HG03066 (cell line): ENCODE data around the gene XKR7.

Source experiments
- ATAC-seq: cut with Tn5 transposase; IDR thresholded peaks from one replicate; pipeline ENCODE4 v1.9.1; 2021; ENCODE audit warnings: low read depth; ENCODE audit not compliant: unreplicated experiment

The XKR7 gene

DNA sequence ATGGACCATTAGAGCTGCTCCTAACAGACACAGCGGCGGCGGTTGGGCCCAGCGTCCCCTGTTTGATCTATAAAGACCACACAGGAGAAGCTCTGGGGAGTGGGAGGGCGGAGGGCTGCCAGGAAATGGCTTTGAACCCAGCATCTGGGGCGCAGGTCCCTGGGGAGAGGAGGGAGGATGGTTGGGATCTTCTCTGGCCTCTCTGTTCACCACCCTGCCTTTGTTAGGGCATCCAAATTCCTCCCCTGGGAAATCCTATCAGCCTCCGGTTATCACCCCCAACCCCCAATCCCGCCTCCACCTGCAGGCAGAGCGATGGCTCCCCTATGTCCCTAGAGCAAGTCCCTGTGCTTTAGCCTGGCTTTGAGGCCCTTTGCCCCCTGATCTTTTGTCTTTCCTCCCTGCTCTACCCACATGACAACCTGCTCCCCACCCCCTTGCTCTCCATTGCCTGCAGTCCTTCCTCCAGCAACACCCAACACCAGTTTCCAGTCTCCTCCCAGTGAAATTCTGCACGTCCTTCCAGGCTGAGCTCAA, 7.1 kb downstream of the XKR7 start:
- ATAC-seq = no peak

DNA sequence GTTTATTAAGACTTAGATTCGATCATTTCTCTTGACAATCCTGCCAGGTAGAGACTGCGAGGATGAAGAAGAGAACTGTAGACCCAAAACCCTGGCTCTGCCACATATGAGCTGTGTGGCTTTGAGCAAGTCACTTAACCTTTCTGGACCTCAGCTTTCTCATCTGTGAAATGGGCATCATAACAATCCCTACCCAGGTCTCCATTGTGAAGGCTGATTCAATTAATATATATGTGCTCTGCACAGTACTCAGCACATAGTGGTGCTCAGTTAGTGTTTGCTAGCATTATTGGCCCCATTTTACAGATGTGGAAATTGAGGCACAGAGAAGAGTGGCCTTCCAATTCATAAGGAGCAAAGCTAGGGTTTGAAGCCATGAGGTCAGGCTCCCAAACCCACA, 7.9 kb downstream of the XKR7 start:
- ATAC-seq = no peak

DNA sequence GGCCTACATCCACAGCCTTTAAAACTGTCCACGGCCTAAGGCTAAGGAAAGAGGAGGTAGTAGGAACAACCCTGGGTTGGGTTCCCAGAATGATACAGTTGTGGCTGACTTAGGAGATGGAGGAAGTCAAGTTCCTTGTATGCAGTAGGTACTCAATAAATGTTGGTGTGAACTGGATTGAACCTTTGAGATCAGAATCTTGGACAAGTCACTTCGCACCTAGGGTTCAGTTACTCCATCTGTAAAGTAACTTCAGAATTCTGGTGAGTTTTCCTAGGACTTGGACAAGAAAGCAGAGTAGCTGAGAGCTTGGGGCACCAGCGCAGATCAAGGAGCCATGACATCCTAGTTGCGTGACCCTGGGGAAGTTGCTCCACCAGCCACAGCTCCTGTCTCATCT, 9.1 kb downstream of the XKR7 start:
- no peak for ATAC-seq

DNA sequence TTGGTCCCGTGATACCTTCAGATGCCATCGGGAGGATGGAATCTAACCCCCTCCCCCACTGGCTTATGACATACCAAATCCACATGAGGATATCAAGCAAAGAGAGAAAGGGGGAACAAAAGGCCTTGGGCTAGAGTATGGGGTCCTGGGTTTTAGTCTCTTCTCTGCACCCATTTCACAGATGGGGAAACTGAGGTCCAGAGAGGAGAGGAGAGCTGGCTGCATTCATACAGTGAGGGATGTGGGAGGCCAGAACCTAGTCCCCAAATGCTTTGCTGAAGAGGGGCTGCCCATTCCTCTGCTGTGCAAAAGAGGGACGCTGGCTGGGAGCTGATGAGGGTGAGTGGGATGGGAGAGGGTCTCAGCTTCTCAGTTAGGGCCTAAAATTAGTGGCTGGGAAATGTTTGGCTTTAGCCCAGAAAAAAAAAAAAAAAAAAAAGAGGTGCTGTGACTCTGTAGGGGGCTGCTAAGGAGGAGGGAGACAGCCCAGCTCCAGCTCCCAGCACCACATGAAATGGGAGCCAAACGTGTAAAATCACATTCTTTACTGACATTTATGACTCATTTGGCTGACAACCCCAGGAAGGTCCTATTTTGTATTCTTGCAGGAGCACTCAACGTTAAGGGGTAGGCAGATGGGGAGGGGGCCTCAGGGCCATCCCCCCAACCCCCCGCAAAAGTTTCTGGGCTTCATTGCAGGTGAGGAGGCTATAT, 11.9 kb downstream of the XKR7 start:
- ATAC-seq = no peak

DNA sequence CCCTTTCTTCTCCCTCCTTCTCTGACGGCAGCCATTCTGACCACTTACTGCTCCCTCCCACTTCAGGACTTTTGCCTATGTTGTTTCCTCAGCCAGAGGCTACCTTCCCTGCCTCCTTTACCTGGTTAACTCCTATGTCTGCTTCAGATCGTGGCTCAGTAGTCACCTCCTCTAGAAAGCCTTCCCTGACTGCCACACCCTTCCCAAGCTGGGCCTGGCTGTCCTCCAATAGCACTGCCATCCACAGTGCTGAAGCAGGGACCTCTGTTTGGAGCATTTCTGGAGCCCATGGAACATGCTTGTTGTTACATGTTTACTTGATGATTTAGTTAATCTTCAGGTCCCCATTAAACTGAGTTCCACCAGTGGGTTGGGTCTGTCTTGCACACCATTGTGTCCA, 13.8 kb downstream of the XKR7 start:
- ATAC-seq = no peak

DNA sequence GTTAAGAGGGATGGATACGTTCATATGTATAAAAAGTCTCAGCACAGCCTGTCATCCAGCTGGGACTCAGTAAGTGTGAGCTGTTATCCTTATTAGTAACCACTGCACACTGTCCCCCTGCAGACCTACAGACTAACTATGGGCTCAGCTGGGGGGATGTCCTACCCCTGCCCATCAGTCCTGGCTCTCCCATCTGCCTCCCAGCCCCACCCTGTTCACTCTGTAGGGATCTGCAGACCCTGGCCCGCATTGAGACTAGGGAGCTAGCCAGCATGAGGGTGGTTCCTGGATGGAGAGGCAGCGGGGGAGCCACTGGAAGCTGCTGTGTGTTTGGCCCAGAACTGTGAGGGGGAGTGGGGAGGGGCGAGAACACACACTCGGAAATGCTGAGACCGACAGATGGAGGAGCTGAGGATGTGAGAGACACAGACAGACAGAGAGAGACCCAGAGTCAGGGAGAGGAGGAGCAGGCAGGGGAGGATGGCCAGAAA, 17.1 kb downstream of the XKR7 start:
- ATAC-seq = no peak

DNA sequence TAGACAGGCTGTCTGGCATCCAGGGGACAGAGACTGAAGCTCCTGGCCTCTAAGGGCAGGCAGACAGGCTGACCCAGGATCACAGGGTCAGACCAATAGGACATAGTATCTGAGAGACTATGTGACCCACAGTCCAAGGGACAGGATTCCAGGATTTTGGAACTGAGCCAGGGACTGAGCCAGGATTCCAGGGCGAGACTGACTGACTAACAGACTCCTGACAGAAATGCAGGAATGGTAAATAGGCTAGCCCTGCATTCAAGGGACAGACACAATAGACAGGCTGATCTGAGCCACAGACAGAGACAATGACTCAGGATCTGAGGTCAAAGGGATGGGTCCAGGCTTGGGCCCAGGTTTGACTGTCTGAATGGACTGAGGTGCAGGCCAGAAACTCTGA, 19.8 kb downstream of the XKR7 start:
- no peak for ATAC-seq

DNA sequence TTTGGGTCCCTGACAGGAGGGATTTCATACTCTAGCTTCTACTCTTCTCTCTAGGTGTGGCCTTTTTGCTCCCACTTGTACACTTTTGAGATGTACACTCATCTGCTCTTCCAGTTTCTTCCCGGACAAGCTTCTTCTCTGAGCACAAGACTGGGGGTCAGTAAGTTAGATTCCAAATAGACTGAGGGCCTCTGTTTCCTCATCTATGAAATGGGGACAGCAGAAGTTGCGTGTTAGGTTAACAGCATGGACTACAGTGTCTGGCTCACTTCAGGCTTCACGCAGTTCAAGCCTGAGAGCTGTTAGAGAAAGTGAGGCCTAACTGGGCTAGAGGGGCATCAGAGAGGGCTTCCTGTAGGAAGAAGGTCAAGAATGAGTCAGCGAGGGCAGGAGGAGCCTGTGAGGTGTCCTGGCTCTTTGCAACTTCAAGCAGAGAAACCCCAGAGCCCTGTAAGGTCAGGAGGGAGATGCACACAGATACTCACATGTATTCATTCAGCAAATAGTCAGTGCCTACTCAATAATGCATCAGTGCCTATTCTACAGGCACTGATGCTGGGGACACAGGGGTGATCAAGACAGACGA, 20.6 kb downstream of the XKR7 start:
- no peak for ATAC-seq

DNA sequence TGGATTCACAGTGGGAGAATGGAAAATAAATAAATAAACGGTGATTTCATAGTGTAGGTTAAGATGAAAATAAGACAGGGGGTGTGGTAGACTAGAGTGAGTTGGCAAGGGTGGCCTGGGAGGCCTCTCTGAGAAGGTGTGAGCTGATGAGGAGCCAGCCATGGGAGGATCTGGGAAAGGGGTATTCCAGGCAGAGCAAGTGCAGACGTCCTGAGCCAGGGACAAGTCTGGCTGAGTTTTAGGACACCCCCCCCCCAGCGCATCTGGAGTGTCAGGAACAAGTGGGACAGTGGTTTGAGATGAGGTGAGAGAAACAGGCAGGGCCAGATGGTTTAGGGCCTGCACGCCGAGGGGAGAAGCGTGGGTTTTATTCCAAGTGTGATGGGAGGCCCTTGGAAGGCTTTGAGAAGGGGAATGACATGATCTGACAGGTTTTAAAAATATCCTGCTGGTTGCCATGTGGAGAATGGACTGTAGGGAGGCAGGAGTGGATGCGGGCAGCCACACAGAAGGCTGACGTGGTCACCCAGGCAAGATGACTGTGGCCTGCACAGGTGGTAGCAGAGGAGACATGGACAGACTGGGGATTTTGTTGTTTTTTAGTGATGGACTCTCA, 21.2 kb downstream of the XKR7 start:
- no peak for ATAC-seq

DNA sequence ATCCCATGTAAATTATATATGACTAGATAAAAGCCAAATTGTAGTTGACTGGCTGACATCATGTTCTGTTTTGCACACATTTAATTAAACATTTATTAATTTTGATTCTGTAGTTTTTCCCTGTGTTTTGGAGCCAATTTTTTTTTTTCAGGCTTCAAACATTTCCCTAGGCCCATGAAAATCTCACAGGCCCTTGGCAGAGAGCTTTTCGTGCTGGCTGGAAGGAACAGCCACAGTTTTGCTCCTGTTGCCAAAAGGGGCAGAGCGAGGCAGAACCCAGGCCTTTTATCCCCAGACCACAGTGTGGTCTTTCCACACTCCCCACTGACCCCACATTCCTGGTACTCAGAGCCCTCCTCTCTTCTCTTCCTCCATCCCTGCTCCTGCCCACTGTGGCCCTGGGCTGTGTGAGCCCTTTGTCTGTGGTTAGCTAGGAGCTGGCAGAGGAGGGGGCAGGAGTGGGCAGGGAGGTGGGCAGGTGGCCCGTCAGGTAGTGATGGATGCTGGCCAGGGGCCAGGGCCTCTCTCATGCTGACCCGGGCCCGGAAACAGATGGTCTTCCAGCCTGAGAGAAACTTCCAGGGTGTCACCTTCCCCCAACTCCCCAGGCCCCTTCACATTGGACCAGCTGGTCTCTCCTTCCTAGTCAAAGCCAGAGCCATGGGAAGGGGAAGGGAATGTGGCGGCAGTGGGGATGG, 22.8 kb downstream of the XKR7 start:
- ATAC-seq = no peak

DNA sequence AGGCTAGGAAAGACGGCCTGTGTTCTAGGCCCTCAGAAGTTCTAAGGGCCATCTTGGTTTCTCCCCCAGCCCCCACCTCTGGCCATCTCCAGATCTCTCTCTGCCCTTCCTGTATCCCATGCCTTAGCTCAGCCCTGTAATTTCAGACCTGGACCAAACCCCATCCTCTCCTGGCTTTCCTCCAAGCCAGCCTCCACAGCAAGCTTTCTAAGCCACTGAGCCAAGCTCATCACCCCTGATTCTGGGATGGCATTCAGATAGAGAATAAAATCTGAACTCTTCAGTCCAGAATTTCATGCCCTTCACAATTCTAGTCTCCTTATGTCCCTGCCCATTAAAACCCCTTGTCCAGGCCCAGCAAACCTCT, 23.4 kb downstream of the XKR7 start:
- no peak for ATAC-seq

DNA sequence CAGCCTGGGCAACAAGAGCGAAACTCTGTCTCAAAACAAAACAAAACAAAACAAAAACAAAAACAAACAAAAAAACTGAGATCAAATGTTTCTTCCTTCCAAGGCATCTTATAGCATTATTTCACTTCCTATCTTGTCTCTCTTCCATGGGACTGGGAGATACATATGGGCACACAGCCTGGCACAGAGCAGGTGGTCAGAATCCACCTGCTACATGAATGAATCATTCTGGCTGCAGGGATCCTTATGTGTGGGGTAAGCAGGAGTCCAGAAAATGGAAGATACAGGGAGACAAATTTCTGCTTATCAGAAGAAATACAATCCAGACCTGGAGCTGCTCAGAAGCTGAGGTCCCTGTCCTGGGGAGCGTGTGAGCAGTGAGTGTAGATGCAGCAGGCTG, 24.1 kb downstream of the XKR7 start:
- ATAC-seq = no peak

DNA sequence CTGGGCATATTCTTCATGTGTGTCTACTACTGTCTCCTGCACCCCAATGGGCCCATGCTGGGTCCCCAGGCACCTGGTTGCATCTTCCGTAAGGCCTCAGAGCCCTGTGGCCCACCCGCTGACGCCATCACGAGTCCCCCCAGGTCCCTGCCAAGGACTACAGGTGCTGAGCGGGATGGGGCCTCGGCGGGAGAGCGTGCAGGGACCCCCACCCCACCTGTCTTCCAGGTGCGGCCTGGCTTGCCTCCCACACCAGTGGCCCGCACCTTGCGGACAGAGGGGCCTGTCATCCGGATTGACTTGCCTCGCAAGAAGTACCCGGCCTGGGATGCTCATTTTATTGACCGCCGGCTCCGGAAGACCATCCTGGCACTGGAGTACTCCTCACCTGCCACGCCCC, 29.0 kb downstream of the XKR7 start:
- ATAC-seq = no peak

DNA sequence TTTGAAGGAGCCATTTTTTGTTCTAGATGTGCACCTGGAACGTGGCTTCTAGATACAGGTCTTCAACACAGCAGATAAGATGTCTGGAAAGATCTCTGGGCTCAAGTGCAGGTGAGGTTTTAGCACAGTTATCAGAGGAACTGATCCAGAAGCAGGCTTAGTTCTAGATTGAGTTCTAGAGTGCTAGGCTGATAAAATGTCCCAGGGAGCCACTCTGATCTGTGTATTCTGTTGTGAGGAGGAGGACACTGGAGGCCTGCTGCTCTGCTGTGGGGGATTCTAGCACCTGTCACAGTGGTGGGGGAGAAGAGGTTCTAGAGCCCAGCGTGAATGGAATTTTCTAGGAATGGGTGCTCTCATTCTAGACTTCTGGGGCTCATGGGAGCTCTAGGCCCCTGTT, 30.3 kb downstream of the XKR7 start:
- ATAC-seq = no peak

DNA sequence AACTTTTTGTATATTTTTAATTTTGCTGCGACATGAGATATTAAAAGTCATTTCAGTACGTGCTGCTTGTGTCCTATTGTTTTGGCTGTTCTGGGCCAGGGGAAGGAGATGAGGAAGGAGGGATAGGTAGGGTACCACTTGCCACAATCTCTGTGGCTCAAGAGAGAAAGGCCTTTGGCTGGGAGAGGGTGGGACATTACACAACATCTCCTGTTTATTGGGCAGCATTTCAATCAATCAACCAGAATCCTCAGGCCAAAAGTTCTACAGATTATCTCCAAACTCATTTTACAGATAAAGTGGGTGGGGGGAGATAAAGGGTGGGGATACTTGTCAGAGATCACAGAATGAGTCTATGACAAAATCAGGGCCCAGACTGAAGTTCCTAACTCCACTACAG, 35.4 kb downstream of the XKR7 start:
- no peak for ATAC-seq

DNA sequence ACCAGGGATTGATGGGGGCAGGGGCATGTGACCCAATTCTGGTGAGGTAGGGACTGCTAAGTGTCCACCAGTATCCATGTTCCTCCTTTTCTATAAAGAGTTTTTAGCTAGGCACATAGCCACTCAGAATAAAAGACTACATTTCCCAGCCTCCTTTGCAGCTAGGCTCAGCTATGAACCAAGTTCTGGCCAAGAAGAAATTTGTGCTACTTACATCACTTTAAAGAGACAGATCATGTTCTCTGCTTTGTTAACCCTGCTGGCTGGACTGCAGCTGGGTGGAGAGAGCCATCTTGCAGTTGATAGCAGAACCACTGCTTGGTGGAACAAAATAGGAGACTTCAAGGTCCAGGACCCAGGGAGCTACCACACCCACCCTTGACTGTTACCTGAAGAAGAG, 37.0 kb downstream of the XKR7 start:
- no peak for ATAC-seq

DNA sequence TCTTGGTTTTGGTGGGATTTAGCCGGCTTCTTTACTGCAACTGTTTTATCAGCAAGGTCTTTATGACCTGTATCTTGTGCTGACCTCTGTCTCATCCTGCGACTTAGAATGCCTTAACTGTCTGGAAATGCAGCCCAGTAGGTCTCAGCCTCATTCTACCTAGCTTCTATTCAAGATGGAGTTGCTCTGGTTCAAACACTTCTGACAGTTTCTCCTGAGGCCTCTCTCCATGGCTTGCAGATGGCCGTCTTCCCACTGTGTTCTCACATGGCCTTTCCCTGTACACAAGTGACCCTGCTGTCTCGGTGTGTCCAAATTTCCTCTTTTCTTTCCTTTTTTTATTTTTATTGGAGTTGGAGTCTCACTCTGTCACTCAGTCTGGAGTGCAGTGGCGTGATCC, 38.1 kb downstream of the XKR7 start:
- ATAC-seq = no peak

DNA sequence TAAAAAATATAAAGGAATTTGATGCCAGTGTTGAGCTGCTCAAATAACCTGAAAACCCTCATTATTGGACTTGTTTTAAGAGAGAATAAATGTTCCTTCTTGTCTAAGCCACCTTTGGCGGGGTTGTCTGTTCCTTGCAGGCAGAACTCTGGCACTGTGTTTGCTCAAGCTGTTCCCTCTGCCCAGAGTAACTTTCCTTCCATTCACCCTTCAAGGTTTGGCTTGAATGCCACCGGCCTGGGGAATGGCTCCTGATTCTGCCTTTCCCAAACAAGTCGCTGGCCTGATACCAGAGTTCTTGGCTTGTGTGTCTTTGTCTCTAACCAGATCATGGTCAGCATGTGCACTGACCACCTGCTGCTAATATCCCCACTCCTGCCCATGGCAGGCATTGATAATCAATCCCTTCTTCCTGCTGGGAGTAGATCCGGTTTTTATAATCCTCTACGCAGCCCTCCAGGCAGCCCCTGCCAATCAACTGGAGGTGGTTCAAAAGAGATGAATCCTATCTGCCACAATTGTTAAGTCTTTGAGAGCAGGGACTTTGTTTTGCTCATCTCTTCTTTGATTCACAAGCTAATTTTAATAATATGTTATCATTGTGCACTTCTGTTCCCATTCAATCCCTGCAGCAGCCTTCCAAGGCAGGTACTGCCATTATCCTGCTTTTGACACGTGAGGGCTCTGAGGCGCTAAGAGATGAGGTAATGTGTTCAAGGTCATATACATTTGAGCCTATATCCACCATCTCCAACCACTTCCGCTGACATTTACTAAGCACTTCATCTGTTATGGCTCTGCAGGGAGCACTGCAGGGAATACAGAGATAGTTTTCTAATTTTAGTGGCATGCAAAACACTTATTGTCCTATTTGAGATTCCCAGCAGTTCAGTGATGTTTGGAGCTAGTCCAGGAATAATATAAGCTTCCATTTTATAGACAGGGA, 39.2 kb downstream of the XKR7 start:
- ATAC-seq = no peak

DNA sequence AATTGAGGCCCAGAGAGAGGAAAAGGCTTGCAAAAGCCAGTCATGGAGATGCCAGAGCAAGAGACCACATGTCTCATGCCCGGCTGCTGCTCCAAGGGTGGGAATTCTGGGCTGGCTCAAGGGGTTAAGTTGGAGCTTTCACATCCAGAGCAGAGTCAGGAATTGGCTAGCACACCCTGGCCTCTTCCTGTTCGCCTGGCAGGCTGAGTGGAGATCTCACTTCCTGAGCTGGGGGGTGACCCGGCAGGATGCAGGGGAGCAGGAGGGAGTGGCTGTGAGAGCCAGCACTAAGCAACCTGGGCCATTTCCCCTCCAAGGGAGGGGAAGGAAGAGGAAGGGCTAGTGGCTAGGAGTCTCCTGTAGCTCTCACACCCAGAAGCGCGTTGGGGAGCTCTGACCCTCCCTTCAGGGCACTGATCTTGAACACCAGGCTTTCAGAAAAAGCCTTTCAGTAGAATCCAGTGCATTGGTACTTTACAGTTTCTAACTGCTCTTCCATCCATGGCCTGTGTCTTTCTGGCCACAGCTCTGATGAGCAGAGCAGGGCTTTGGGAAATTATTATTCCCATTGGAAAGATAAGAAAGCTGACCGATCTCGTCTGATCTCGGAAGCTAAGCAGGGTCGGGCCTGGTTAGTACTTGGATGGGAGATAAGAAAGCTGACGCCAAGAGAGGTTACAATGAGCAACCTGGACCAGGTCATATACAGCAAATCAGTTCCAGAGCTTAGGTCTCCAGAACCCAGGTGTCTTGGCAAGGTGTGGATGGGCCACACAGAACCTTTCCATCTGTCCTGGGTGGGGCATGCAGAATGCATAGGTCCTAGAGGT, 40.1 kb downstream of the XKR7 start:
- no peak for ATAC-seq
